Cardiac septum (tissue), 1 donor: ENCODE results near the gene TRAPPC12. TPM values are rescaled to one million over a fixed set of nuclear protein-coding genes. Genes with fewer than 3 reads are reported as not detected.

ENCODE experiments used
- DNase-seq: peaks from one replicate; pipeline ENCODE4 v3.0.0-alpha.2; 2020; ENCODE audit warnings: low spot score
- intact Hi-C: fragments of 100-400 bp; cut with DNase I; formaldehyde crosslinking; loops from one replicate; pipeline ENCODE4 v1.14.0; 2022
- total RNA-seq: library from RNA; stranded (reverse); fragmentation: NEBNext Ultra II Directional; extraction: Animal tissue kit (Norgen Biotek cat#: 25700); gene quantifications from one replicate; pipeline ENCODE4 v1.2.1, GENCODE V29; 2021
- donor health status: DM: no; HTN: no; CAD: no.

Gene TRAPPC12
- total RNA-seq, 1 donor from 2014 or later: 67.5 TPM

DNA sequence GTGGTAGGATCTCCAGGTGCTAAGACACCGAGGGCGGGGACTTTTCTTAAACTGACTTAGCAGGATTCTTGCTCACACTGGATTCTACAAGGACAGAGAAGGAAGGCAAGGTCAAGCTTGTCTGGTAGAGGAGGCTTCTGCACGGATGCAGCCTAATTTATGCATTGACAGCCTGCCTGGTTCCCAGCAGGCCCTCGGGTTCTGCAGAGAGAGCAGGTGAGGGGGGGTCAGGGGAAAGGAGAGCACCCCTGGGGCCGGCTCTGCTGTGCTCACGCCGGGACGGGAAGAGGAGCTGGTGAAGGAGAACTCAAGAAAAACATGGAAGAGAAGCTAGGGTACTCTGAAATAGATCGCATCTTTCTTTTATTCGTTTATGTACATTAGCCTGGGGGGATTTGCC, 93.5 kb downstream of the TRAPPC12 start:
- no peak for DNase-seq
- intact Hi-C loops: loop anchor here (5.0 kb wide), 2 partner anchors 44 to 64 kb away; partner anchors contain the start of gene ADI1

GRCh38 chr2:3475771-3476170, 96.3 kb downstream of the TRAPPC12 start:
- no peak for DNase-seq
- intact Hi-C loops: no loop called here

- no peak for DNase-seq
- intact Hi-C loops: no loop called here
These were observed 97.0 kb downstream of the TRAPPC12 start for GRCh38 chr2:3476321-3476984.

- intact Hi-C loops: no loop called here
- DNase-seq: no peak
These were observed 97.5 kb downstream of the TRAPPC12 start for GRCh38 chr2:3476985-3477327.

GRCh38 chr2:3478846-3479385, 99.4 kb downstream of the TRAPPC12 start:
- intact Hi-C loops: no loop called here
- no peak for DNase-seq

GRCh38 chr2:3479430-3480320, 100.2 kb downstream of the TRAPPC12 start:
- intact Hi-C loops: no loop called here
- DNase-seq: no peak

GRCh38 chr2:3480352-3481010, 101.0 kb downstream of the TRAPPC12 start:
- DNase-seq: no peak
- intact Hi-C loops: no loop called here

DNA sequence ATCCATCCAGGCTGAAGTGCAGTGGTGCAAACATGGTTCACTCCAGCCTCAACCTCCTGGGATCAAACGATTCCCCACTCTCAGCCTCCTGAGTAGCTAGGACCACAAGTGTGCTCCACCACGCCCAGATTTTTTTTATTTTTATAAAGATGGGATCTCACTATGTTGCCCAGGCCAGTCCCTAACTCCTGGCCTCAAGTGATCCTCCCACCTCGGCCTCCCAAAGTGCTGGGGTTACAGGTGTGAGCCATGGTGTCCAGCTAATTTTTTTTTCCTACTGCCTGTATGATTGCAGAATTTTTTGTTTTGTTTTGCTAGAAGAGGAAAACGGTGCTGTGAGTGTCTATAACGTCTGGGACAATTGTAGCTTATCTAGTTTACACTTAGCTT, 101.5 kb downstream of the TRAPPC12 start:
- intact Hi-C loops: no loop called here
- DNase-seq: no peak

DNA sequence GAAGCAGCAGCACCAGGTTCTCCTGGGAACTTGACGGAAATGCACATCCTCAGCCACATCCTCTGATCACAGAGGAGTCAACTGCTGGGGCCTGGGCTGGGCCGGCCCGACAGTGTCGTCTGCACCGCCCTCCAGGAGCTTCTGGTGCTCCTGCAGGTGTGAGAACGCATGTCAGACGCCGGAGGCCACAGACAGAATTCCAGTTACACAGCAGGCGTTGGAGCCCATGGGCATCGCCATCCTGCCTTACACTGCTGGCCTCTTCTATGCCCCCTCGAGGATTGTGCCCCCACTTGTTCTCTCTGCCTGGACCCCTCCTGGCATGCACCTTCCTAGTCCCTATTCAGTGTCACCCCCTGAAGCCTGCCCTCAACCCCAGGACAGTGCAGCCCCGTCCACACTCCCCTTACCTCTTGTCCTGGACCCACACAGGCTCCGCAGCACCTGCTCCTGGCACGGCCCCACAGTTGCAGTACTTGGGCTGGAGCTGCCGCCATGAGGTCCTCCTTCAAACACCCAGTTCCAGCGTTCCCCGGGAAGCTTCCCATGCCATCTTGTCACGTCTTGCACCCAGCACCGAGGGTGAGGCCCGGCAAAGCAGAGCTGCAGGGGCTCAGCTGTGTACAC, 102.4 kb downstream of the TRAPPC12 start:
- no peak for DNase-seq
- intact Hi-C loops: no loop called here

DNA sequence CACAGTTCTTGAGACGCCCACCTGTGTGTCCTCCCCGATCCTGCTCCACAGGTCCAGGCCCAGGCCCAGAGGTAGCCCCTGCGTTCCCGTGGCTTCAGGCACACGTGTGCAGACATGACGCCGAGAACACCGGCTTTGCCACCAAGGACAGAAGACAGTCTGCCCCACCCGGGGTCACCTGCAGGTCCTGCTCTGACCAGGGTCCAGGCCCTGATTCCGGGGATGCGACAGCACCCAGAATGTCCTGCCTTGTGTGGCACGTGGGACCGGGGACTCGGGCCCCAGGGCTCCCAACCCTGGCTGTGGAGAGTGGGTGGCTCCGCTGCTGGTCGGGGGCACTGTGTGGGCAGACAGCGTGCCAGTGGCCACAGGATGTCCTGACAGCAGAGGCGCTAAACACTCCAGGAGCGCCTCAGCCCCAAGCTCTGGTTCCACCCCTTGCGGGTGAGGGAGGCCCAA, 102.9 kb downstream of the TRAPPC12 start:
- DNase-seq: no peak
- intact Hi-C loops: no loop called here

GRCh38 chr2:3483227-3483985, 103.9 kb downstream of the TRAPPC12 start:
- DNase-seq: no peak
- intact Hi-C loops: no loop called here

DNA sequence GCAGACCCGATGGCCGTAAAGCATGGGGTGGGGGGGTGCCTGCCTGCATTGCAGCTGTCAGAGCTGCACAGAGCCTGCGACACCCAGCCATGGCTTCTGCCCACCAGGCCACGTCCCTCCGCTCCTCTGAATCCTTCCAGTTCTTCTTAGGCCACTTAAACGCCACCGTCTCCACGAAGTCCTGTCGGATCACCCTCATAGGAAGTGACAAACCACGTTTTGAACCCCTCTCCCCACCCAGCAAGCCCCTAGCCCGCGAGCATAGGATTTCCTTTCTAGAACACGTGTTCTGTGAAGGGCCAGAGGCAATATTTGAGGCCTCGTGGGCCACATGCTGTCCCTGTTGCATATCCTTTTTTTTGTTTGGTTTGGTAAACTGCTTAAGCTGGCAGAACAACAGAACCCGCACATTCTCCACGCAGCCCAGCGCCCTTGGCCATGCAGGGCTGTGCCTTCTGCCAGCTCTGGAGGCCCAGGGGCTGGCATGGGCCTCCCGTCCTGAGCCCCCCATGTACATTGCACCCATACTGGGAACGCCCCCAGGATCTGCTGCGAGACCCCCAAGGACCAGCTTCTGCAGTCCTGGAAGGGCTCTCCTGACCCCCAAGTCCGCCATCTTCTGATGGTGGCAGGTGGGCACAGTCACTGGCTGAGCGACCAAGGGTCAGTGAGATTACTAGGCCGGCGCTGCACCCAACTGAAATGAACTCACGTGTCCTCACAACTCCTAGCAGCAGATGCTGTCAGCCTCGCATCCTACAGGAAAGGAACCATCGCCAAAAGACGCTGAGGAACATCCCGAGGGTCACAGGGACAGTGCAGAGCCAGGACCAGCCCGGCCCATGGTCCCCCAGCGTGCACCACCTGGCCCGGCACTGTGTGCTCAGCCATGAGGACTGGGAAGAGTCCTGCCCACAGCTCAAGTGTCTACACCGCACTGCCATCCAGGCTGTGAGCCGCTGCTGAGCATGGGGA, 104.8 kb downstream of the TRAPPC12 start:
- intact Hi-C loops: no loop called here
- no peak for DNase-seq

- intact Hi-C loops: no loop called here
- peak; percentile 20 for DNase-seq
These were observed 105.7 kb downstream of the TRAPPC12 start for GRCh38 chr2:3485166-3485565.

DNA sequence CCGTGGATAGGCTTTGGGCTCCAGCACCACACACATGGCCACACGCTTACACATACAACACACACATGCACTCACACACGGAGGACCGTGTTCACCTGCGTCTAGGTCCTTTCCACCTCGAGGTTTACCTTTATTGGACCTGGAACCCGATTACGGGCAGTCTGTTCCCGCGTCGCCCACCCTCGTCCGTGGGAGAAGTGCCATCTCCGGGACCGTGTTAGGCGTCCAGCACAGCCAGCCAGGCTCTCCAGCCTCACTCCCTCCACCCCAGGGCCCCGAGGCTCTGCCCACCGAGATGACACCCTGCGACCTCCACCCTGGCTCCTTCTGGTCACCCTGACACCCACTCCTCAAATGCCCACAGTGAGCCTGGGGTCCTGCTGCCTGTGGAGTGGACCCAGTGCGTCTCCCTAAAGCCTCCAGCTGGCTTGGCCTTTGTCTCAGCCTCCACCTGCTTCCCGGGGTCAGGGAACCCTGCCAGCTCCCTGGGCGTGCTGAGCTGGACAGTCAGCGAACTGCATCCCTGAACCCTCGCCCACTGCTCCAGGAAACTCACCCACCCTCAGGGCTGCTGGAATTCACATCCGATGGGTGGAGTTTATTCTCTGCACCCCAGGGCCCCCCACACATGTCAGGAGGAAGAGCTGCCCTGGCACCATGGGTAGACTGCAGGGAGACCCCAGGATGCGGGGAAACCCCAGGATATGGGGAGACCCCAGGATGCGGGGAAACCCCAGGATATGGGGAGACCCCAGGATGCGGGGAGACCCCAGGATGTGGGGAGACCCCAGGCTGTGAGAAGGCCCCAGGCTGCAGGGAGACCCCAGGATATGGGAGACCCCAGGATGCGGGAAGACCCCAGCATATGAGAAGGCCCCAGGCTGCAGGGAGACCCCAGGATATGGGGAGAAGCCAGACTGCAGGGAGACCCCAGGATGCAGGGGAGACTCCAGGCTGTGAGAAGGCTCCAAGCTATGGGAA, 106.8 kb downstream of the TRAPPC12 start:
- DNase-seq: peak; percentile 69
- intact Hi-C loops: no loop called here

DNA sequence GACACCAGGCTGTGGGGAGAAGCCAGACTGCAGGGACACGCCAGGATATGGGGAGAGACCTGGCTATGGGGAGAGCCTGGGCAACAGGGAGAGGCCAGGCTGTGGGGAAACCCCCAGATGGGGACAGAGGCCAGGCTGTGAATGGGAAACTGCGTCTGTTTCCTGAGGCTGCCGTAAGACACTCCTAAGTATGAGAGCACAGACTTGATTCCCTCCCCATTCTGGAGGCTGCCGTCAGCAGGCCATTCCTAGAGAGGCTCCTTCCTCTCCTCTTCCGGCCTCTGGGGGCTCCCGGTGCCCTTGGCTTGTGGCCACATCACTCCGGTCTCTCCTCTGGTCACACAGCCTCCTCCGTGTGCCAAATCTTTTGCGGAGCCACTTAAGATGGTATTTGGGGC, 107.5 kb downstream of the TRAPPC12 start:
- peak; percentile 61 for DNase-seq
- intact Hi-C loops: no loop called here

GRCh38 chr2:3487432-3487831, 107.9 kb downstream of the TRAPPC12 start:
- intact Hi-C loops: no loop called here
- peak; percentile 73 for DNase-seq

DNA sequence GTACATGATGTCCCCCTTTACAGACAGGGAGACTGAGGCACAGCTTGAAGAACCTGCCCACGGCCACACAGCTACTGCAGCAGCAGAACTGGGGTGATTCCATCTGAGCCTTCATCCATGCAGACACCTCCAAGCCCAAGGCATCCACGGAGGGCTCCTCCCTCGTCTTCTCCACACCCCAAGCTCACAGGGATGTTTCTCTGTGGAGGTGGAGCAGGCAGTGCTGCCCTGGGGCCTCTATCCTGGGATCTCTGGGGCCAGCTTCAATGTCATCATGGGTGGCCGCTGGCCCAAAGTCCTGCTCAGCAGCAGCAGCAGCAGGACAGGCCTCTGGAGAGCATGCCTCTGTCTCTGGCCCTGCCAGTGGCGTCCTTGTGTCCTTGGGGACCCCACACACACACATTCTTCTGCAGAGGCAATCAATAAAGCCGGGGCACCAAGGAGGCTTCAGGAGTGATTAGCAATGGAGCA, 108.6 kb downstream of the TRAPPC12 start:
- intact Hi-C loops: no loop called here
- DNase-seq: peak; percentile 63
